ENCODE results near the gene ANO4.
"Not testable (repeated sequence)": the region's sequence is repeated elsewhere in the genome, so short reads cannot be mapped to it uniquely, and the experiment has no call there.

The ANO4 gene

DNA sequence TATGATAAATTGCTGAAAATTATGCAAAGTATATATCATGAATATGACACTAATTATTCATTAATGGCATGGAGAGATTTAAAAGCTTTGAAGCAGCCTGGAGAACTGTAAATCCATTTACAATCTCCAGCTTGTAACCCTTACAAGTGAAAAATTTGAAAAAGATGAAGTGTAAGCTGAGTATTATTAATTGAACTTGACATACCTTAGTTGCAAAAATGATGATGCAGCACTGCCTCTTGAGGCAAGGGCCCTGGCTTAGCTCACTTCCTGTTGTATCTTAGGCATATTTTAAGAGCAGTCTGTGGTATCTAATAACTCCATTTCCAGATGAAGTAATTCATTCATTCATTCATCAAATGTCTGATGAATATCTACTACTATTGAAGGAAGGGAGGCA is 158.6 kb downstream of the ANO4 start:
- no peak for DNase-seq (ENCODE audit: low read depth in 2 of 2)

DNA sequence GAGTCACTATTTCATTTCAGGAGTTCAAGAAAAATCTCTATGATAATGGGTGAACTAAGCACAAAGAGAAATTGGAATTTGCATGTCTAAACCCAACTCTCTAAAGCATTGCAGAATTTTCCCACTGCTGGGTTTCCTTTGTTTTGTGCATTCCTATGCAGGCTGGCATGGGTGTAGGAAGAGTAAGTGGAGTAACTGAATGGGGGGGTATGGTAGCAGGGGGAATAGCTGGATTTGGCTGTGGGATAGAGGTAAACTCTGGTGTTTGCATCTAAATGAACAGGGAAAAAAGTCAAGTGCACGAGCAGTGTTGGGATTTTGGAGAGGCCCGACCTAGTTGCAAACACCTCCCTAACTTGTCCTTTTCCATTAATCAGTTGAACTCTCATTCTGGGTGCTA is 159.1 kb downstream of the ANO4 start:
- DNase-seq (ENCODE audit: low read depth in 2 of 2), result no peak

DNA sequence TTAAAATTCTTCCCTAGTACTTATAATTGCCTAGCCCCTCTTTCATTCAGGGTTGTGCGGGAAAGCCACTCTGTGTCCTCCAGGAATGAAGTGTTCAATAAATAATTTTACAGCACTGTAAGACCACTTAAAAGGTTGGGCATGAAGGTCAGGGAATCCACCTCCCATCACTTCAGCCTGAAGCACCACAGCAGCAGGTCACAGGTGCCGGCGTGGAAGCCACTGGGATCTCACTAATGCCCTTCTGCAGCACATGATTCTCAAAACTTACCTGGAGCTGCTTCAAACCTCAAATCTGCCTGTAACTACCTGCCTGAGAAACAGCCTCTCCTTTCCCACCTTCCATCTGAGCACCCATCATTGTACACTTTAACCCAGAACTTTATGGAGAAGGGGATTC is 159.5 kb downstream of the ANO4 start:
- no peak for DNase-seq (ENCODE audit: low read depth in 2 of 2)

DNA sequence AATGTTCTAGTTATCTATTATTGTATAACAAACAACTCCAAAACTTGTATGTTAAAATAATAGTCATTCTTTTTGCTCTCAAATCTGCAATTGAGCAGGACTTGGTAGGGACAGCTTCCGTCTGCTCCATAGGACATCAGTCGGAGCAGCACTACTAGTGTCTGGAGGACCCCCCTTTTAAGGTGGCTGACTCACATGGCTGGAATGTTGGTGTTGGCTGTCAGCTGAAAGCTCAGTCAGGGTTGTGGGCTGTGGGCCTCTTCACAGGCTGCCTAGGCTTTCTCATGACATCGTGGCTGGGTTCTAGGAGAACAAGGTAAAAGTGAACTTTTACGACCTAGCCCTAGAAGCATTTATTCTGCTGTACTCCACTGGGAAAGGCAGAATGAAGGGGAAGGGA is 160.6 kb downstream of the ANO4 start:
- DNase-seq (ENCODE audit: low read depth in 2 of 2), result no peak

DNA sequence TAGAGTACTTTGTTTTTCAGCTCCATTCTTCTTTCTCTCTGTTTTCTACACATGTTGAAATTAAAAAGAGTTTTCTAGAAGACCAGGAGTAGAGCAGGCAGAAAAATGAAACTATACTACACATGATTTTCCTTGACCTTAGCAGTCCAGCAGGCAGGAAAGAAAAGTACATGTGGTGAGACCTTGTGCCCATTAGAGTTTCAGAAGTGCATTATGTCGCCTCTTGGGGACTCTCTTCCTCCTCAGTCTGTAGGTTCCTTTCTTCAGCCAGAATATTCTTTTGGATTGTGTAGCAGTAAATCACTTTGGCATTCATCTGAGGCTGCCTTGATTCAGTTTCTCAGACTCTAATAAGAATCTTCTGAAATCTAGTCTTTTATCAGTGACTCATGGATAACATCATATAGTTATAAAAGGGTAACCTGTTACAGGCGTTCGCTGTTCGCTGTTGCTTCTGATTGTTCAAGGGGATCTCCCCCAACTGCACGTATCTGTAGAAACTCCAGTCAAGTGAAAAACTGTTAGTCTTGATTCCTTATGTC is 161.8 kb downstream of the ANO4 start:
- DNase-seq (ENCODE audit: low read depth in 2 of 2), result no peak

DNA sequence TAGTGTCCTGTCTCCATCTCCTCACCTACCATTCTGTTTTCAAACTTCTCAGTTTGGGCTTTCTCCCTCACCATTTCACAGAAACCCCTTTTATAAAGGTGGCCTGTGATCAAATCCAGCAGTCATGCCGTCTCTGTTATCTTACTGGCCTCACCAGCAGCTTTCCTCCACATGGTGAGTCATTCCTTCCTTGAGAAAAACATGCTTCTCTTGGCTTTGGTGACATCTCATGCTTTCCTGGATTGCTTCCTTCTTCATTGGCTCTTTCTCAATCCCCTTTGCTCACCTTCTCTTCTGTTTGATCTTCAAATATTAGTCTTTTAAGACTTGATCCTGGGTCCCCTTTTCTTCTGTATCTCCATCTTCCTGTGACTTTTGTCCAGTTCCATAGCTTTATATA is 164.9 kb downstream of the ANO4 start:
- DNase-seq (ENCODE audit: low read depth in 2 of 2), result no peak

DNA sequence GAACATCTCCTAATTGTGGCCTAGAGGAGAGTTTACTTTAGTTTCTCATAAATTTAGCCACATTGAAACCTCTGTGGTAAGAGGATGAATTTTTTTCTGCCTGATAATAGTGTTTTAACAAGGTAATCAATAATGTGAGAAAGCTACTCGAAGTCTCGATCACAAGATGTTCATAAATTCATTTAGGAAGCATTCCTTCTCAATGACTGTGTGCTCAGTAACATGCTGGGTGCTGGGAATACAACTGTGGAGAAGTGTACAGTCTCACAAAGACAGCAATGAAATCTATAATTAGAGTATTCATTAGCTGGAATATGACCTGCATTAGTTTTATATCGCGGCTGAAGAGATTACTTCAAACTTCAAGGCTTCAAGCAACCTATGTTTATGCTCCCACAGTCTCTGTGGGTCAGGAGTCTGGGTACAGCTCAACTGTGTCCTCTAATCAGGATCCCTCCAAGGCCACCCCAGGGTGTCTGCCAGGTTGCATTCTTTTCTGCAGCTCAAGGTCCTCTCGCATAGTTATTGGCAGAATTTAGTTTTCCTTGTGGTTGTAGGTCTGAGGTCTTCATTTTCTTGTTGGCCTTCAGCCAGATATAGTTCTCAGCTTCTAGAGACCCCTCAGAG is 167.6 kb downstream of the ANO4 start:
- no peak for DNase-seq (ENCODE audit: low read depth in 2 of 2)

DNA sequence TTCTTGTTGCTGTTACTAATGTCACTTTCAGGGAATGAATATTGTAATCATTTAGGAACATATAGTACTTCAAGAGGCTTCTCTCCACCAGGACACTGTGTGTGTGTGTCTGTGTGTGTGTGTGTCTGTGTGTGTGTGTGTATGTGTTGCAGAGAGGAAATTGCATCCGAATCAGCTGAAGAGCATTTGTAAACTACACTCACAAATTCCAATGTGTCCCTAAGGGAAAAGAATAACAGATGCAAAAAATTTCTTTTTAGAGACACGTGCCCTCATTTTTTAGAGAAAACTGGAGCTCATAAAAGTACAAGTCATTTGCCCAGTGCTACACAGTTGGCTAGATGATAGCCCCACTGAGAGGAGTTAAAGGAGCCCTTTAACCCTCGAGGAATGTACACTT is 168.8 kb downstream of the ANO4 start:
- DNase-seq (ENCODE audit: low read depth in 2 of 2), result no peak

DNA sequence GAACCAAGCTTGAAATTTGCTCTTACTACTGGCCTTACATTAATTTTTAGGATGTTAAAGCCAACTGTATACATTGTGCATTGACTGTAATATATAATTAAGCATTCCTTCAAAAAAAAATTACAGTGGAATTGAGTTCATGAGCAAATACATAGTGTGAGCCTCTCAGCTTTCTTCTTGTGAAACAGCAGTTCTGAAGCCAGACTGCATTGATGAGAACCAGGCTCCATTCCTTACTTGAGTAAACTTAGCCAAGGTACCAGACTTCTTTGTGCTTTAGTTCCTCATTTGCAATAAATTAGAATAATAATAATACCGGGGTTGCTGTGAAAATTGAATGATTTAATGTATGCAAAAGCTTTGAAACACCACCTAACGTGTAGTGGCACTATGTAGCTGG is 169.5 kb downstream of the ANO4 start:
- DNase-seq (ENCODE audit: low read depth in 2 of 2), result no peak

DNA sequence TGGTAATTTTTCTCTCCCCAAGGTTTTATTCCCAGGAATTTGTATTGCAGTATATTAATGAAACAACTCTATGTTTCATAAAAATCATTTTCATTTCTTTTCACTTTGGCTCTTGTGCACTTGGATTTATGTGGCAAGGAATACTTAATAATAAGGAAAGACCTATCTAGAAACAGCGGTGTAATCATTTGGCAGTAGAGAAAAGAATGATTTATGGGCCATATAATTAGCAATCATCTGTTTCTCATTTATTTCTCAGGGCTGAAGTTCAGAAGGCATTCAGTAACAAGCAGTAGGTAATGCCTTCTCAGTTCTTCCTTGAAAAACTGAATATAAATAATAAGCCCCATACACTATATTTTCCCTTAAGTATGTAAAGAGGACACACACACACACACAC is 172.6 kb downstream of the ANO4 start:
- no peak for DNase-seq (ENCODE audit: low read depth in 2 of 2)

DNA sequence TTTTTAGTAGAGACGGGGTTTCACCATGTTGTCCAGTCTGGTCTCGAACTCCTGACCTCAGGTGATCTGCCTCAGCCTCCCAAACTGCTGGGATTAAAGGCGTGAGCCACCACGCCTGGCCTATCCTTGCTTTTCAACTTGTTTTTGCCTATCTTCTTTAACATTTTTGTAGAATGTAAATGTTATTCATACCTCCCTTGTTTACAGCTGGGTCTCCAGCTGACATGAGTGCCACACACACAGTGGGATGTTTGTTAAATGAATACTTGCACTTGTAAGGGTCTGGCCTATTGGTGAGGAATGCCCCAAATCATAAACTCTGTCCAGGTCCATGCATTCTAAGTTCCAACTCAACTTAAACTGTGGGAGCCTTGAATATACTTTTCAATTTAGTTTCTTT is 176.3 kb downstream of the ANO4 start:
- no peak for DNase-seq (ENCODE audit: low read depth in 2 of 2)

DNA sequence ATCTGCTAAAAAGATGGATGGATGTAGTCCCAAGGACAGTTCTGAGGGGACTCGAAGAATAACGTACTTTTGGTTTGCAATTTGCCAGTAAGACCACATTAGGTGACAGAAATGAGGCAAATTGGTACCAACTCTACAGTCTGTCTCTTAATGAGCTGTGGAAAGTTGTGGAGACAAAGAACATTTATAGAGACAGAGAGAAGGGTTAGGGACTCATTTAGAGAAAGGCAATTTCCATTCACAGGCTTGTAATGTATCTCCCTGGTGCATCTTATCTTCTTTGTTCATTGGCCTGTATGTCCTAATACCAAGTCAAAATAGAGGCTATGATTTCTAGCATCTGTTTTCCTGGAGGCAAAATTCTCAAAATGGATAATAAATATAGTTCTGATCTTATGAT is 177.5 kb downstream of the ANO4 start:
- DNase-seq (ENCODE audit: low read depth in 2 of 2), result no peak

DNA sequence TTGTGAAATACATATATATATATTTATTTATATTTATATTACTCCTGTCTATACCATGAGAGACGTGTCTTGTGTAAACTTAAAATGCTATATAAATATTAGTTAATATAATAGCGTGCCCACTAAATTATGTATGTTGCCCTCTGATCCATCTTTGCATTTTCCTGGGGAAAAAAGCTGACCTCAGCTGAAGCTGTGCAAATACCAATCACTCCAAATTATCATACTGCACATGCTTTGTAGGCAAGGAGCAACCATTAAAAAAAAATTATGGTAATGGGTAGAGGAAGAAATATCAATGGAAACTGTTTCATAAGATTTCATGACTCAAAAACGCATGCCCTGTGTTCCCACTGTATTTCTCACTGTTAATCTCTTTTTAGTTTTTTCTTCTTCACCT is 179.8 kb downstream of the ANO4 start:
- no peak for DNase-seq (ENCODE audit: low read depth in 2 of 2)

DNA sequence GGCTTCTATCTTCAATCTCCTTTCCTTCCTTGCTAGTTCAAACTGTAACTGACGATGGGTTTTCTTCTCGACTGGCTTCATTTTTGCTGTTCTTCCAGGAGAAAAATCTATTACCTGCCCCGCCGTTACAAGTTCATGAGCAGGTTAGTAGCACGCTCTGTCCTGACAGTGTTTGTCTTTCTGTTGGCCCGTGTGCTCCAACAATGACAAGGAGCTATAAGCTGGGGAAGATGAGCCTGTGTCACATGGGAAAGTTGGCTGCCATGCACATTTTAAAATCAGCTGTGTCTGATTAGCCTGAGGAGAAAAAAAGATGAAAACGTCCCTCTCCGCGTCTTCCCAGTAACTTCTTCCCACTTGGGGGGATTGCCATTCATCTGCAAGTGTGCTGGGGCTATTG is 180.2 kb downstream of the ANO4 start:
- DNase-seq (ENCODE audit: low read depth in 2 of 2), result no peak

DNA sequence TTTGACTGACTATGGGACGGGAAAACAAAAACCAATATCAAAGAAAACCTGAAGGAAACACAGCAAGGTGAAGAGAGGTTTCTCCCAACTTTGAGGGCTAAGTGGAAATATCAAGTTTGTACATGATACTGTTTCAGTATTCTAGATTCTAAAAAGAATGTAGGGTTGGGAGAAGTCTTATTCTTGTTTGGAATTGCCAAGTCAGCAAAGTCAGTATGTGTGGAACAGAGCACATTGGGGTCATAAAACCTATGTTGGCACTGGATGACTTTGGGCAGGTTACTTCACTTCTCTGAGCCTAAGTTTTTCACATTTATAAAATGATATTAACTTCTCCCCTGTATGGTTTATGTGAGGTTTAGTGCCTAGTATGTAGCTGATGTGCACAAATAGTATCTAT is 182.2 kb downstream of the ANO4 start:
- DNase-seq (ENCODE audit: low read depth in 2 of 2), result no peak

DNA sequence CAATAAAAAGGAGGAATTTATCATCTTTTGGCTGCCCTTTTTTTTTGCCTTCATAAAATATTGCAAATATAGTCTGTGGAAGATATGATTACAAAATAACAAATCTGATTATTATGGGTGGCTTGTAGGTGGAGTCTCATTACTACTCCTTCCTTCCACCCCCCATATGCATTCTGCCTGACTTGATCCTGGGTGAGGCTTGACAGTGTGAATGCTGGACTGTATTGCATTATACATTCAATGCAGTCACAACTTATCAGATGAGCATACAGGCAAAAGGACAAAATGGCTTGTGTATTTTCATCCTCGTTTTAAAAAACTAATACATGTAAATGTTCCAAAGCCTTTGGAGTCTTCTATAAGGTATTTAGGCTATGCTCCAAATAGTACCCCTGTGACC is 186.3 kb downstream of the ANO4 start:
- no peak for DNase-seq (ENCODE audit: low read depth in 2 of 2)

DNA sequence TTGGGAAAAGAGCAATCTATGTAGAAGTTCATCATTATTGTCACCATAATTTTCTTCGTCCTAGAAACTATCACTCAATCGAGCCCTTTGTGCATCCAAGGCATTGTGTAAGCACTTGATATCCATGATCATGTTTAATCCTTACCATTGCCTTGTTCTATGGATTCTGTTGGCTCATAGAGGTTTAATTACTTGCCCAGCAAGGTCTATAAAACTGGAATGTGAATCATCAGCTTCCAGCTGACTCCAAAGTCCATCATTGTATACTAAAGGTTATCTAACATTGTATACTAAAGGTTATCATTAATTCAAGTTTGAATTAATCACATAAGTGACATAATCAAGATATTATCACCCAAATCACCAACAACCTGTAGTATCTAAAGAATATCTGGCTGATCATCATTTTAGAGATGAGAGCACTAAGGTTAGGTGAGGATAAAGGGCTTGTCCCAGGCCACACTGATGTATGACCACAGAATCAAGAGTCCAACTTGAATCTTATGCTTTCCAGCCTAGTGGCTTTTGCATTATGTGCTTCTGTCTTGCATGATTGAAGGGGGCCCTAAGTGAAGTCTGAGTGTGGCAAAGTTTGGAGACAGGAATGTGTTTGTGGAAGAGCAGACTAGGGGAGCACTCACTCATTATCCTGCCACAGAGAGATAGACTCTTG is 188.1 kb downstream of the ANO4 start:
- no peak for DNase-seq (ENCODE audit: low read depth in 2 of 2)

DNA sequence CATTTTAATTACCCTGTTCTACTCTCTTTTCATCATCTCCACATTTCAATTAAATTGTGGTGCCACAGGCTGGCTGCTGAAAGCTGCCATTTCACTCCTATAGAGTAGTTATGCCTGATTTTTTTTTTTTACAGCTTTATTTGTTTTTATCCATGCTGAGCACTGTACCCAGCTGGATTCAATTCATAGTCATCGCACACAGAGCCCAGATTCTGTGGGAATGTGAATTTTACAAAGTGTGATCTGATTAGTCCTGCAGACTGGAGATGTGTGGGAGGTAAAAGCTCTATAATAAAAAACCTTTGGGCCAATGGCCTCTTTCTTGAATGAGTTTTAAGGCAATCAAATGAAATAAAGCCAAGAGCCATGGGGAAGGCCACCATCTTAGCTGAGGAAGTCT is 190.2 kb downstream of the ANO4 start:
- DNase-seq (ENCODE audit: low read depth in 2 of 2), result no peak

DNA sequence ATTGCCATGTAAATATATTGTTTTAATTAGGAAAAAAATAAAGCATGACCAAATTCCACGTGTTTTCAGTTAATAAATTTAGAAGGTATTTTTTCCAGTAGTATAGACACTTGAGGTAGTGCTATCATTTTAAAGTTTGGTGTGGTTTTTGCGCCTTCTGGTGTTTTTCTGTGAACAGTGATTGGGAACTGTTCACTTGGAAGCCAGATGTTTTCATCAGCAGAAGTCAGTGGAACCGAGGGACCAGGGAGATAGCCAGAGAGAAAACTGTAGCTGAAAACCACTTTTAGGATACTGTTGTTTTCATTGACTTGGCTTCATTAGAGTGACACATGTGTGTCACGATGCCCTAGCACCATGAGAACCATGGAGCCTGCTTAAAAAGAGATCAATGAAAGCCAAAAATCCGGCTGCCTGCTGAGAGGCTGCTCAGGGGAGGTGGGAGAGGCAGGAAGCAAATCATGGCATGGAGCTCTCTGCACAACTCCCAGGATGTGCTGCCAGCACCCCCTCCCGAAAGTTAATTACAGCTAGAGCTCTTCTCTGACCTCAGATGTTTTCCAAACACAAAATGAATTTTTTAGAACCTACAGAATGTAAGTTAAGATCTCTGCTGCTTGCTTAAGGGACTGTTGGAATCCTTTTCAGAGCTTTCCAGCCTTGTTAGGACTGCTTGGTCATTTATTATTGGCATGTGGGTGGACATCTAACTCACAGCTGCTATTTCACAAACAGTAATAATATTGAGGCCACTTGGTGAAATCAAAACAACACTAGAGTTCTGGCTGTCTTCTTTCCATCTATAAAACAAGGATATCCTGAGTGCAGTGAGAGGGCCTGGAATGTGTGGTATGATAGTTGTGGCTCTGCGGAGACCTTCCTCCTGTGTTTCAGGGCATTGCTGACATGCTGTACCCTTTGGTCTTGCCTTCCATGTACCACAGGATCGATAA is 192.3 kb downstream of the ANO4 start:
- DNase-seq (ENCODE audit: low read depth in 2 of 2), result no peak

DNA sequence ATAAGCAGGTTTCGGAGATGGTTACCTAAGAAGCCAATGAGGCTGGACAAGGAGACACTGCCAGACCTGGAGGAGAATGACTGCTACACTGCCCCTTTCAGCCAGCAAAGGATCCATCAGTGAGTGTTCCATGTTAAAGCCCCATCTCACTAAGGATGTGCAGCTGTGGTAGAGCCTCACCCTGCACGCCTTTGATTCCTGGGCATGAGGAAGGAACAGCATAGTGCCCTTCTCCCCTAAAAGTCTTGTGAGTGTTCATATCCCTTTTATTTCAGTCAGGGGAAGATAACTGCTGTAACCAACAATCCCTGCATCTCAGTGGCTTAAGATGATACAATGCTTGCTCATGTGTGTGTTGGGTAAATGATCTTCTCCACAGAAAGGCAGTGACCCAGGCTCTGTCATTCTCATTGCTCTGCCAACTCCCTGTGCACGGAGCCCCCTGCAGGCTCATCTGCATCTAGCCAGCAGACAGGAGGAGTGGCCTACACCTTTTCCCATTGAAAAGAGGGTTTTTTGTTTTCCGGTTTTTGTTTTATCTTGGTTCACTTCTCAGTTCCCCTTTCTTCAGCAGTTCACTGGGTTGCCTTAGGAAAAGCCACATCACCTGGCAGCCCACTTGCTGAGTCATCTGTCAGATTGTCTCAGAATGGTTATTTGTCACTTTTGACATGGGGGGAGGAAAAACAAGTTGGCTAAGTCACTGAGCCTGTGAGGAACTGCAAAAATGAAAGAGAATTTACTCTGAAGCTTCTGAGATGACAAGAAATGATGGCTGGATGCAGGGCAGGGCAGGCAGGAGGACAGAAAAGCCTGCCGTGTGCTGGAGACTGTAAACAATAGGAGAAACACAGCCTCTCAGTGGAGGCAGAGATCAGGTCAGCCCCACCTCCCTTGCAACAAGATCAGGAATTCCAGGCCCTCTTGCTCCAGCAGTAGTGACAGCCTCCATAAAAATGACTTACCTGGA is 193.3 kb downstream of the ANO4 start:
- DNase-seq (ENCODE audit: low read depth in 2 of 2), result no peak

DNA sequence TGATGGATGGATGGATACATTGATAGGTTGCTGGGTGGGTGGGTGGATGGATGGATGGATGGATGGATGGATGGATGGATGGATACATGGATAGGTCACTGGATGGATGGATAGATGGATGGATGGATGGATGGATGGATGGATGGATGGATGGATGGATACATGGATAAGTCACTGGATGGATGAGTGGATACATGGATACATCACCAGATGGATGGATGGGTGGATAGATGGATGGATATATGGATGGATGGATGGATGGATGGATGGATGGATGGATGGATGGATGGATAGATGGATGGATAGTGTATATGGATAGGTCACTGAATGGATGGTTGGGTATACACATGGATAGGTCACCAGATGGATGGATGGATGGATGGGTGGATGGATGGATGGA is 194.9 kb downstream of the ANO4 start:
- DNase-seq (ENCODE audit: low read depth in 2 of 2), result not testable (repeated sequence)
